Endothelial cell (in vitro differentiated cells): ENCODE data around the gene PIGC. TPM values are rescaled to one million over a fixed set of nuclear protein-coding genes. Genes with fewer than 3 reads are reported as not detected.

Source experiments
- DNase-seq: peaks from one replicate; pipeline ENCODE4 v3.0.0; 2021; ENCODE audit warnings: low spot score
- H3K27ac Mint-ChIP-seq: one replicate; pipeline ENCODE4 v1.8.0; 2021; ENCODE audit warnings: mixed read lengths, inconsistent platforms; ENCODE audit not compliant: unreplicated experiment
- H3K27me3 Mint-ChIP-seq: one replicate; pipeline ENCODE4 v1.8.0; 2021; ENCODE audit warnings: mild to moderate bottlenecking, moderate library complexity, mixed read lengths, inconsistent platforms; ENCODE audit not compliant: unreplicated experiment
- H3K36me3 Mint-ChIP-seq: one replicate; pipeline ENCODE4 v1.8.0; 2021; ENCODE audit warnings: mild to moderate bottlenecking, low read depth, mixed read lengths, inconsistent platforms; ENCODE audit not compliant: unreplicated experiment
- H3K4me1 Mint-ChIP-seq: one replicate; pipeline ENCODE4 v1.8.0; 2021; ENCODE audit warnings: mild to moderate bottlenecking, mixed read lengths, inconsistent platforms; ENCODE audit not compliant: unreplicated experiment
- H3K4me3 Mint-ChIP-seq: one replicate; pipeline ENCODE4 v1.8.0; 2021; ENCODE audit warnings: mild to moderate bottlenecking, mixed read lengths, inconsistent platforms; ENCODE audit not compliant: unreplicated experiment
- H3K9me3 Mint-ChIP-seq: one replicate; pipeline ENCODE4 v1.8.0; 2021; ENCODE audit warnings: mixed read lengths, inconsistent platforms; ENCODE audit not compliant: unreplicated experiment
- total RNA-seq: library from RNA; stranded (reverse); fragmentation: NEBNext Ultra II Directional; extraction: Animal tissue kit (Norgen Biotek cat#: 25700); gene quantifications from one replicate; pipeline ENCODE4 v1.2.1, GENCODE V29; 2021; ENCODE audit not compliant: unreplicated experiment
- TF ChIP-seq, protein P1 (sequence below): fragments of 200-600 bp; sonication (generic); IDR thresholded peaks from one replicate; pipeline ENCODE4 v1.5.0; 2021; ENCODE audit warnings: antibody characterized with exemption; ENCODE audit not compliant: unreplicated experiment

Gene PIGC
- total RNA-seq, 1 donor from 2014 or later, result 23.7 TPM

- DNase-seq, result no peak
- Mint-ChIP-seq H3K9me3 (no peaks in the 10 kb centered on the region), H3K27me3 (no peaks in the 10 kb centered on the region), H3K4me1 (peaks cover 56% of the 10 kb centered on the region), H3K4me3 (no peak overlapping the region), H3K36me3 (no peaks in the 10 kb centered on the region), H3K27ac (no peak overlapping the region)
- TF ChIP-seq, protein P1, sequence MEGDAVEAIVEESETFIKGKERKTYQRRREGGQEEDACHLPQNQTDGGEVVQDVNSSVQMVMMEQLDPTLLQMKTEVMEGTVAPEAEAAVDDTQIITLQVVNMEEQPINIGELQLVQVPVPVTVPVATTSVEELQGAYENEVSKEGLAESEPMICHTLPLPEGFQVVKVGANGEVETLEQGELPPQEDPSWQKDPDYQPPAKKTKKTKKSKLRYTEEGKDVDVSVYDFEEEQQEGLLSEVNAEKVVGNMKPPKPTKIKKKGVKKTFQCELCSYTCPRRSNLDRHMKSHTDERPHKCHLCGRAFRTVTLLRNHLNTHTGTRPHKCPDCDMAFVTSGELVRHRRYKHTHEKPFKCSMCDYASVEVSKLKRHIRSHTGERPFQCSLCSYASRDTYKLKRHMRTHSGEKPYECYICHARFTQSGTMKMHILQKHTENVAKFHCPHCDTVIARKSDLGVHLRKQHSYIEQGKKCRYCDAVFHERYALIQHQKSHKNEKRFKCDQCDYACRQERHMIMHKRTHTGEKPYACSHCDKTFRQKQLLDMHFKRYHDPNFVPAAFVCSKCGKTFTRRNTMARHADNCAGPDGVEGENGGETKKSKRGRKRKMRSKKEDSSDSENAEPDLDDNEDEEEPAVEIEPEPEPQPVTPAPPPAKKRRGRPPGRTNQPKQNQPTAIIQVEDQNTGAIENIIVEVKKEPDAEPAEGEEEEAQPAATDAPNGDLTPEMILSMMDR, result no peak
Measured at GRCh38 chr1:172395576-172395975, 48.3 kb downstream of the PIGC start.

GRCh38 chr1:172394811-172395210 lies 49.1 kb downstream of the PIGC start:
- TF ChIP-seq, protein P1, result no peak
- H3K9me3 Mint-ChIP-seq, result no peaks in the 10 kb centered on the region
- no peaks in the 10 kb centered on the region for H3K27me3 Mint-ChIP-seq
- H3K4me1 Mint-ChIP-seq, result peaks cover 54% of the 10 kb centered on the region
- H3K36me3 Mint-ChIP-seq, result no peaks in the 10 kb centered on the region
- DNase-seq, result no peak
- H3K27ac Mint-ChIP-seq, result peak overlapping the region; percentile 74
- H3K4me3 Mint-ChIP-seq, result no peak overlapping the region

DNA sequence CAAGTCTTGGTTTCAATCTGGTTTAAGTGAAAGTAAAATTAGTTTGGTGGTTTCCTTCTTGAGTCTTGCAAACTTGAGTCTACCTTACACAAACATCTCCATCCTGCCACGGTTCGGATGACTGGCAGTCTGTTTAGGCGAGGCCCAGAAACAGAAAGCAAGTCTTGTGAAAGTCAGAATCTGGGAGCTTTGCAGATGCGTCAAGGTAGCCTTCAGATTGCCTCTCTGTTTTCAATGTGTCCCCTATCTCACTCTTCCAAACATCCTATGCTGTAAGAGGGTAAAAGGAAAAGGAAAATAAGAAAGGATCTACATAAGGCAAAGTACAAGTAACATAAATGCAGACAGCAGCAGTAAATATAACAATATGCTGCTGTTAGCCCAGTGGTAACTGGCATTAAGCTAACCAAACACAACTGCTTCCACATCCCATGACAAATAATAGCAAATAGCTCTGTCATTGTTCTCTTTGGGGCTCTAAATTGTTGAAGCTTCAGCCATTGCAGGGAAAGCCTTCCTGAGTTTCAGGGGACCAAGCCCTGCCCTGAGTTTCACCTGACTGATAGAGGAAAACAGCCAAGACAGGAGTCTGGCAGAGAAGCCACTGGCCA lies 49.6 kb downstream of the PIGC start:
- Mint-ChIP-seq H3K27ac (peak overlapping the region; percentile 74), H3K4me1 (peaks cover 48% of the 10 kb centered on the region), H3K9me3 (no peaks in the 10 kb centered on the region), H3K36me3 (peaks cover under 1% of the 10 kb centered on the region), H3K4me3 (no peak overlapping the region), H3K27me3 (no peaks in the 10 kb centered on the region)
- TF ChIP-seq, protein P1, result no peak
- no peak for DNase-seq

- Mint-ChIP-seq H3K27ac (peak overlapping the region; percentile 72), H3K36me3 (peaks cover 2% of the 10 kb centered on the region), H3K27me3 (no peaks in the 10 kb centered on the region), H3K4me3 (no peak overlapping the region), H3K9me3 (no peaks in the 10 kb centered on the region), H3K4me1 (peaks cover 39% of the 10 kb centered on the region)
- TF ChIP-seq, protein P1, result no peak
- no peak for DNase-seq
Measured at GRCh38 chr1:172393354-172393753, 50.5 kb downstream of the PIGC start.

DNA sequence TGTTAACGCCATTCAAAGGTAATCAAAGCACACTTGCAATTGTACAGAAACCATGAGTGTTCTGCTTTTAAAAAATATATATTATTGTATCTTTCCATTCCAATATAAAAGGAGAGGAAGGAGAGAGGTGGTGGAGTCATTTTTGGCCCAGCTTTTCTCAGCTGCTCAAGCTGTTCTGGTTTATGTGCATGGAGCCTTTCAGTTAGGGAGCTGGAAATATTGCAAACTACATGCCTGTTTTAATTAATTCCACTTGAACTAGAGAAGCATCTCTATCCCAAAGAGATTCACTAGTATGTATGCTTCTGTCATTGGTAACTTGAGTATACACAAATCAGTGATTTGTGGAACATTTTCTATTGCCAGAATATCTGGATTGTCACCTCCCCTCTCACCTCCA lies 51.9 kb downstream of the PIGC start:
- Mint-ChIP-seq H3K4me3 (no peak overlapping the region), H3K27ac (no peak overlapping the region), H3K9me3 (no peaks in the 10 kb centered on the region), H3K27me3 (no peaks in the 10 kb centered on the region), H3K36me3 (peaks cover 2% of the 10 kb centered on the region), H3K4me1 (peaks cover 33% of the 10 kb centered on the region)
- DNase-seq, result no peak
- TF ChIP-seq, protein P1, result no peak

Other genes with a start within 250 kb of the PIGC start
- gene C1orf105, start 23.4 kb downstream of the PIGC start, total RNA-seq, result 0.85 TPM
- 81.2 TPM for gene SUCO, start 89.1 kb upstream of the PIGC start, total RNA-seq
- not detected for gene FASLG, start 215.0 kb upstream of the PIGC start, total RNA-seq